Muscle layer of colon (tissue), 2 donors: ENCODE results near the gene HSPB6.

ENCODE experiments used
- H3K27ac ChIP-seq: one replicate; pipeline ENCODE4 v1.7.0; 2013; ENCODE audit warnings: low read depth, mild to moderate bottlenecking, low read length, moderate library complexity
- H3K27me3 ChIP-seq, 2 donors: one replicate each; pipeline ENCODE4 v1.7.0; 2013; ENCODE audit warnings: low read length in 2 of 2, mild to moderate bottlenecking in 2 of 2; ENCODE audit not compliant: insufficient read depth in 2 of 2, control insufficient read depth in 1 of 2
- H3K36me3 ChIP-seq: one replicate; pipeline ENCODE4 v1.7.0; 2013; ENCODE audit warnings: mild to moderate bottlenecking, low read length; ENCODE audit not compliant: insufficient read depth
- H3K4me1 ChIP-seq: one replicate; pipeline ENCODE4 v1.7.0; 2013; ENCODE audit warnings: mild to moderate bottlenecking, low read length; ENCODE audit not compliant: insufficient read depth
- H3K4me3 ChIP-seq, 2 donors: one replicate each; pipeline ENCODE4 v1.7.0; 2013; ENCODE audit warnings: low read length in 2 of 2, low read depth in 1 of 2, mild to moderate bottlenecking in 1 of 2, moderate library complexity in 1 of 2
- H3K9ac ChIP-seq: one replicate; pipeline ENCODE4 v1.7.0; 2013; ENCODE audit warnings: low read length
- H3K9me3 ChIP-seq: one replicate; pipeline ENCODE4 v1.7.0; 2013; ENCODE audit warnings: mild to moderate bottlenecking, low read length
- donor health status: abdominal sarcoma.
- donor health status: Adenocarcinoma of cecum.

Gene HSPB6

DNA sequence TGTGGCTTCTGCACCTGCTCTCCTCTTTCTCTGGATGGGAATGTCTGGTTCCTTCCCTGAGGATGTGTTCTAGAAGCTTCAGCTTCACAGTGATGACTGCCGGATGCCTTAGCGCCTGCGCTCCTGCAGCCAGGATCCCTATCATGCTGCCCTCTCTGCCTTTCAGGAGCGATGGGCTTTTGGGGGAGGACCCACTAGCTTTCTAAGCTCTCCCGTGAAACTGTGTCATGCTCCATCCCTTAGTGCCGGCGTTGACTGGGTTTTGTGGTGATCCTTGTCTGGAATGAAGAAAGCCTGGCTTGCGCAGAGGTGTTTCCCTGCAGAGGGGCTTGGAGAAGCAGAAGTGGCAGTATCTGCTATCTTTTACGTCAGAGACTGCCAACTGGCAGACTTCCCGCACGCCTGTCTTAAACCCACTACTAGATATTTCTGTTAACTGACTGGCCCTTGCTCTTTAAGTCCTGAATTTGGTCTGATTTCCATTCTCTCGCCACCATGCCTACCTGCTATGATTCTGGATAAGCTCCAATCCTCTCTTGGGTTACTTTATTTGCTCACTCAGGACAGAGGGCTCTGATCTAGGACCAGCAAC, 42.8 kb downstream of the HSPB6 start:
- H3K27ac ChIP-seq, result no peak overlapping the region
- H3K36me3 ChIP-seq, result no peaks in the 10 kb centered on the region
- H3K27me3 ChIP-seq, result no peaks in the 10 kb centered on the region
- no peak overlapping the region for H3K9ac ChIP-seq
- peaks cover 14% of the 10 kb centered on the region for H3K4me1 ChIP-seq
- H3K9me3 ChIP-seq, result no peaks in the 10 kb centered on the region
- no peak overlapping the region for H3K4me3 ChIP-seq

GRCh38 chr19:35713506-35713850, 43.4 kb downstream of the HSPB6 start:
- Histone ChIP-seq H3K4me1 (peaks cover 10% of the 10 kb centered on the region), H3K9me3 (no peaks in the 10 kb centered on the region), H3K27me3 (no peaks in the 10 kb centered on the region), H3K36me3 (no peaks in the 10 kb centered on the region), H3K27ac (no peak overlapping the region), H3K4me3 (no peak overlapping the region), H3K9ac (no peak overlapping the region)

DNA sequence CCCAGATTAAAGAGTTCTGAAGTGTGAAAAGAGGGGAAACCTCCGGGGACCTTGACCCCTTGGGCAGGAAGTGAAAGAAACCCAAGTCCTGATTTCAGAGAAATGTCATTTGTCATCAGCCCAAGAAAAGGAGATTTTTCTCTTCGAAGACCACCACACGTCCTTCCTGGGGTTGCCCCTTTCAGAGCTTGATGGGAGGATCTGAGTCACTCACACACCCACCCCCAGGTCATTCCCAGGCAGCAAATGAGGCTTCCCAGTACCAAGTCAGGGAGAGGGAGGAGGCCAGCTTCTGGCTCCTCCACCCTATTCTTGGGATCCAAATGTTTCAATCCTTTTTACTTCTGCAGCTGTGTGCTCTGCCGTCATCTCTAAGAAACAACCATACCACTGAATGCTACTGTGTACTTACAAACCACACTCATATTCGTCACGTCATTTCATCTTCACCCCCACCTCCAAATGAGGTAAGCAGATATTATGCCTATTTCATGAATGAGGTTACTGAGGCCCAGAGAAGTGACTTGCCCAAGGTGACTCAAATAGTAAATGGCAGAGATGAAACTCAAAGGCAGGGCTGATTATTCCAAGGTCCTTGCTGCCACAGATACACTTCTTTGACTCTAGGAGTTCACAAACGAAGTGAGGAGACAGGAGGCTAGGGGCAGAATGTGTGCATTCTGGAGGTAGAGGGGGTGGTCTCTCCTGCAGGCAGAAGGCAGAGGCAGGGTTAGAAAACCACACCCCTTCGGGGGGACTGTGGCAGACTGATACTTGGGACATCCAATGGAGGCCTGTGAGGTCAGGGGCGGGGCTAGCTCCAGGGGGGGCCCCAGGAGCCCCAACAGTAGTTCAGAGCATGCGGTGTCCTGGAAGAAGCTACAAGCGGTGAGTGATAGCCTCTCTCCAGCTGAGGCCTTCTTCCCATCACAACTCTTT, 44.0 kb downstream of the HSPB6 start:
- Histone ChIP-seq H3K4me1 (peaks cover 10% of the 10 kb centered on the region), H3K9me3 (no peaks in the 10 kb centered on the region), H3K27ac (no peak overlapping the region), H3K27me3 (no peaks in the 10 kb centered on the region), H3K9ac (no peak overlapping the region), H3K36me3 (no peaks in the 10 kb centered on the region), H3K4me3 (no peak overlapping the region)

- H3K27ac ChIP-seq, result no peak overlapping the region
- H3K27me3 ChIP-seq, result no peaks in the 10 kb centered on the region
- no peaks in the 10 kb centered on the region for H3K9me3 ChIP-seq
- H3K36me3 ChIP-seq, result no peaks in the 10 kb centered on the region
- H3K9ac ChIP-seq, result no peak overlapping the region
- no peak overlapping the region for H3K4me3 ChIP-seq
- H3K4me1 ChIP-seq, result peaks cover 7% of the 10 kb centered on the region
These were observed 45.8 kb downstream of the HSPB6 start for GRCh38 chr19:35710784-35711723.

GRCh38 chr19:35708391-35708790, 48.4 kb downstream of the HSPB6 start:
- no peak overlapping the region for H3K4me3 ChIP-seq
- H3K9me3 ChIP-seq, result no peaks in the 10 kb centered on the region
- no peaks in the 10 kb centered on the region for H3K27me3 ChIP-seq
- H3K4me1 ChIP-seq, result no peaks in the 10 kb centered on the region
- H3K36me3 ChIP-seq, result no peaks in the 10 kb centered on the region
- H3K9ac ChIP-seq, result no peak overlapping the region
- H3K27ac ChIP-seq, result no peak overlapping the region
